COLO829 (cell line): ENCODE measurements around the gene EFNA3.
A peak's percentile ranks its signal among the peaks of the same experiment; 100 is the strongest.

Experiments used
- DNase-seq: peaks from one replicate; pipeline ENCODE4 v3.0.0; 2012; ENCODE audit warnings: low spot score

The EFNA3 gene

DNA sequence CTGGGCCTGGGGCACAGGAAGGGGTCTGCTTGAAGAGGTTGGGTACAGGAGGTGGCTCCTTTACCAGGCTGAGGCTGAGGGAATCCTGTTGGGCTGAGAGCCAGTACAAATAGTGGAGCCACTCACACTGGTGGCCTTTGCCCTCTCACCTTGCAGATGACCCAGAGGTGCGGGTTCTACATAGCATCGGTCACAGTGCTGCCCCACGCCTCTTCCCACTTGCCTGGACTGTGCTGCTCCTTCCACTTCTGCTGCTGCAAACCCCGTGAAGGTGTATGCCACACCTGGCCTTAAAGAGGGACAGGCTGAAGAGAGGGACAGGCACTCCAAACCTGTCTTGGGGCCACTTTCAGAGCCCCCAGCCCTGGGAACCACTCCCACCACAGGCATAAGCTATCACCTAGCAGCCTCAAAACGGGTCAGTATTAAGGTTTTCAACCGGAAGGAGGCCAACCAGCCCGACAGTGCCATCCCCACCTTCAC lies 55.2 kb downstream of the EFNA3 start:
- no peak for DNase-seq

DNA sequence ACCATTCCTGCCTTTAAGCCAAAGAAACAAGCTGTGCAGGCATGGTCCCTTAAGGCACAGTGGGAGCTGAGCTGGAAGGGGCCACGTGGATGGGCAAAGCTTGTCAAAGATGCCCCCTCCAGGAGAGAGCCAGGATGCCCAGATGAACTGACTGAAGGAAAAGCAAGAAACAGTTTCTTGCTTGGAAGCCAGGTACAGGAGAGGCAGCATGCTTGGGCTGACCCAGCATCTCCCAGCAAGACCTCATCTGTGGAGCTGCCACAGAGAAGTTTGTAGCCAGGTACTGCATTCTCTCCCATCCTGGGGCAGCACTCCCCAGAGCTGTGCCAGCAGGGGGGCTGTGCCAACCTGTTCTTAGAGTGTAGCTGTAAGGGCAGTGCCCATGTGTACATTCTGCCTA lies 55.7 kb downstream of the EFNA3 start:
- no peak for DNase-seq

DNA sequence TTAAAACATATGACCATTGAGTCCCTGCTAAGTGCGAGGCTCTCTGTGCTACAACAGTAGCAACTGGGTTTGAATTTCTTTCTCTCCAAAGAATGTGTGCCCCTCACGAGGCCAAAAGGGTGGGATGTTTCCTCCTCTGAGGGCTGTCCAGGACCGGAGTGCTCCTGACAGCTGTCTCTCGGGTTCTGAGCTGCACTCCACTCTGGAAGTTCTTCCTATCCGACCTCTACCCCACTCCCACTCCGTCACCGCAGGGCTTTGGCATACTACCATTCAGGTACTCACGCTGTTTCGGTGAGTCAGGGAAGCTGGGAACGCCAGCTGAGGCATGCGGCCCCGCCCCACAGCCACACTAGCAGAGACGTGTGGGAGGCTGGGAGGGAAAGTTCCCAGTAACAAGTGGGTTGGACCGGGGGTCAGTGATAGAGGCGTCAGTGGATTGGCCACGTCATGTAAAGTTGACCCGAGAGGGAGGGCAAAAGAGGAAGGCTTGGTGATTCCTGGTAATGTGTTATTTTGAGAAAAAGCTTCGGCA lies 56.3 kb downstream of the EFNA3 start:
- DNase-seq = peak; percentile 92

DNA sequence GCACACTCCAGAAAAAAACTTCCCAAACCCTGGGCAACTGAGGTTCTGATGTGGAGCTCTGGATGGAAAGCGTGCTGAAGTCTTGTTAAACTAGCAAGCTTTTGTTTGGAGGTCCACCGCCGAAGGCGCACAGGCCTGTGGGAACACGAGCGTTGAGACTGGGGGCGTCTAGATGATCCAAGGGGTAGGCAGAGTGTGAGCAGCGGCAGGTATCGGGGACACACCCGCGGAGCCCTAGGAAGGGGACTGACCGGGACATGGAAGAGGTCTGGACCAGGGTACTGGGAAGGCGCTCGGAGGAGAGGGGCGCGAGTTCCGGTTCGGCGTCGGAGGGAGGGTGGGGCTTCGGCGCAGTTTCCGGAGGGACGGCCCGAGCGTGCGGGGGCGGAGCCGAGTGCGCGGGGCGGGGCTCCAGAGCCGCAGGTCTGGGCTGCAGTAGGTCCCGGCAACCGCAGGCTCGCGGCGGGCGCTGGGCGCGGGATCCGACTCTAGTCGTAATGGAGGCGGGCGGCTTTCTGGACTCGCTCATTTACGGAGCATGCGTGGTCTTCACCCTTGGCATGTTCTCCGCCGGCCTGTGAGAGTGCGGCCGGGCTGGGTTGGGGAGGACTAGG lies 56.9 kb downstream of the EFNA3 start, which contains the start of gene SLC50A1:
SLC50A1 (plus strand) TSS at position 438 of the 614 bp plus-strand sequence; CDS start at position 498, 60 bp downstream.
- DNase-seq = peak; percentile 96

DNA sequence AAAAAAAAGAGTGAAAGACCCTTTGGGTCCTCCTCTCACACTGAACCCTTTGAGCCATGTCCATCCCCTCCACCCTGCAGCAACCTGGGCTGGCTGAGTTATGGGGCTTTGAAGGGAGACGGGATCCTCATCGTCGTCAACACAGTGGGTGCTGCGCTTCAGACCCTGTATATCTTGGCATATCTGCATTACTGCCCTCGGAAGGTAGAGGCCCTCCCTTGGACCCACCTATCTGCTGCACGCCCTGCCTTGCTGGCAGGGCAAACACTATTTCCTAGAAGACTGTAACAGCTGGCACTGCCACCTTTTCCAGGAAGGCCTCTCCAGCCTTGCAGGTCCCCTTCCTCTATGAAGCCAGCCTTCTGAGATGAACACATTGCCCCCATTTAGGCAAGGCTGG lies 58.1 kb downstream of the EFNA3 start:
- DNase-seq = no peak
